Right lobe of liver (tissue), 4 donors: ENCODE results near the gene SLC17A5.

Experiments
- CTCF ChIP-seq, 4 donors: fragments of 200-600 bp in 3 of 4; fragments of 450-650 bp in 1 of 4; IDR thresholded peaks; one replicate each; pipeline versions ENCODE4 v1.5.1 to v1.8.0; 2016 to 2022; ENCODE audit warnings: antibody characterized with exemption in 4 of 4, mild to moderate bottlenecking in 2 of 4
- POLR2A ChIP-seq: fragments of 450-650 bp; IDR thresholded peaks from one replicate; pipeline ENCODE4 v1.6.1; 2017; ENCODE audit warnings: antibody characterized with exemption, mild to moderate bottlenecking
- donor health status: DM: no; HTN: no; CAD: no.
- donor health status: DM: no; HTN: no; CAD: no.
- donor health status: DM: no; HTN: yes; CAD: no.

- TF ChIP-seq CTCF (IDR thresholded peaks at IDR 0.05) = no peak
- no peak for TF ChIP-seq POLR2A
Observed at GRCh38 chr6:73649783-73650182, 4.0 kb downstream of the SLC17A5 start.
